HG03442 (cell line): ENCODE measurements around the gene ZNF429.
"Not testable (repeated sequence)": the region's sequence is repeated elsewhere in the genome, so short reads cannot be mapped to it uniquely, and the experiment has no call there.

Experiments used
- ATAC-seq: cut with Tn5 transposase; IDR thresholded peaks from one replicate; pipeline ENCODE4 v1.9.1; 2021; ENCODE audit warnings: mild to moderate bottlenecking, moderate library complexity; ENCODE audit not compliant: unreplicated experiment

ZNF429 gene

DNA sequence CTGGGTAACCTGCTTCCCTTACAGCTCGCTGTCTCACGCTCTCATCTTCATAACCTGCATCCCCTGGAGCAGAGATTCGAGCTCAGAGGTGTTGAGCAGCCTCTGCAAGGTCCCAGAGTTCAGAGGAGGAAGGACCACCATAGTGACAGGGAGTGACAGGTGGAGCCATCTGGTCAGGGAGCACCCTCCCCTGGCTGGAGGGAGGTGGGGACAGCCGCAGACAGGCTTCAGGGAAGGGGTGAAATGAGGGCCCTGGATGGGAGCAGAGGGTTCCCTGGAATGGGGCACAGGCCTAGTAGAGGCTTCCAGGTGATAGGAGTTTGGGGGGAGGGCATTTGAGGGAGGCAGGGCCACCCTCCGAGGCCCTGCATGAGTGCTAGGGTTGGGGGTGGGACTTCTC, 82.1 kb downstream of the ZNF429 start:
- ATAC-seq = no peak

DNA sequence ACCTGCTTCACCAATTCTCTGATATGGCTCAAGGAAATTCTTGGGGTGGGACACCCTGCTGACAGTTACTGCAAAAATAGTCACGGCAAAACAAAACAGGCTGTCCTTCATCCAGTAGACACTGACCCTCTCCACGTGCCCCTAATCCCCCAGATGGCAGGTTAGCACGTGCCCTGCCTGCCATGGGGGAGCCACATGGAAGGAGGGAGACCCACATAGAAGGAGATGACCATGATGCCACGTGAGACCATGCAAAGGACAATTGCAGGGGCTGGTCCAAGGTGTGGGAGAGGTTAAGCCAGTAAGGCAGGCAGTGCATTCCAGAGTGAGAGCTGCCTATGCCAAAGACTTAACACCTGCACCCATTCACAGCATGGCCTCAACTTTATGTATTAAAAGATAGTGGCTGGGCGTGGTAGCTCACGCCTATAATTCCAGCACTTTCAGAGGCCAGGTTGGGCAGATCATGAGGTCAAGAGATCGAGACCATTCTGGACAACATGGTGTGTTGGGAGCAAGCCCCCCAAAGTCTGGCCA, 82.7 kb downstream of the ZNF429 start:
- ATAC-seq = no peak

DNA sequence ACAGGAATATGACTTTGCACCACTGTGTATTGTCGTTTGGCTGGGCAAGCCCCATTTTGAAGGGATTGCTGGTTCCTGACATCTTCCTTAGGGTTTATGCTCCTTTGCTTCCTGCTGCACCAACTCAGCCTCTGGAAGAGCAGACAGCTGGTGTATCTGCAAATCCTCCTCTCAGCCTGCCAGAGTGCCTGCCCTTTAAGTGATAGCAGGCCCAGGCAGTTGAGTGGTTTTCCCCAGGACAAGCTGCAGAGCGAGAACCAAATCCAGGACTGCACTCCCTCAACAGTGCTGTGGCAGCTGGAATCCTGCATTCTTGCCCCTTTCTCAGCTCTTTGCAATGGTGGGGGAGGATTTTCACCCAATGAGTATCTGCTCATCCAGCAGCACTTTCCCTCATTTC, 85.5 kb downstream of the ZNF429 start:
- ATAC-seq = no peak

DNA sequence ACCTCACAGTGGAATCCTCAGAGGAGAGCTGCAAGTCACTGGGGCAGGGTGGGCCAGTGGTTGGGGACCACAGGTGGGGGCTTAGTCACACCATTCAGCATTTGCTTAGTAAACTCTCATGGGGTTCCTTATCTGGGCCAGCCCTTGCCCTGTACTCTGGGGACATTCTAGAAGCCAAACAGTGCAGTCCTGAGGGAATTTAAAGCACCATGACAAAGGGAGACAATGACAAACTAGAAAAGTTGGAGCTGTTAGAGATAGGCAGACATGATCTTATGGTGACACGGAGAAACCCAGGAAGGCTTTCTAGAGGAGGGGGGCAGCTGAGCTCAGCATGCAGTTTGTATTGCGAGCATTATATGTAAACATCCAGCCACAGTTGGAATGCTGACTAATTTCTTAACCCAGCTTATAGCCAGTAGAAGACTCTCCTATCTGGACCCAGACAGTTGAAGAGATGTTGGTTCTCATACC, 87.6 kb downstream of the ZNF429 start:
- ATAC-seq = no peak

DNA sequence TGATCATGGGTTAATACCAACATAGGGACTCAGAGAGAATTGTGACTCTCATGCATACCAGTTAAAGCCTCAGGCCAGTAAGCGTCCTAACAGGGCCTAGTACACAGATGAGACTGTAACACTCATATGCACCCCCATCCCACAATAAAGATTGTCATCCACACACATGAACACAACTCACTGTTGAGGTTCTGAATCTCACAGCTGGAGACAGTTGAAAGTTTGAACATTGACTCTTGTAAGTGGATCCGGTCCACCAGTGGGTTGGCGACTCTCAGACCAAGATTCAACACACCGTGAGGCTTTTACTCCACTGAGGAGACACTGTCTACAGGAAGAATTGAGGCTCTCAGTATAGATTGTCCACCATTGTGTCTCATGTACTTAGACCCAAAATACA, 88.1 kb downstream of the ZNF429 start:
- ATAC-seq = no peak

DNA sequence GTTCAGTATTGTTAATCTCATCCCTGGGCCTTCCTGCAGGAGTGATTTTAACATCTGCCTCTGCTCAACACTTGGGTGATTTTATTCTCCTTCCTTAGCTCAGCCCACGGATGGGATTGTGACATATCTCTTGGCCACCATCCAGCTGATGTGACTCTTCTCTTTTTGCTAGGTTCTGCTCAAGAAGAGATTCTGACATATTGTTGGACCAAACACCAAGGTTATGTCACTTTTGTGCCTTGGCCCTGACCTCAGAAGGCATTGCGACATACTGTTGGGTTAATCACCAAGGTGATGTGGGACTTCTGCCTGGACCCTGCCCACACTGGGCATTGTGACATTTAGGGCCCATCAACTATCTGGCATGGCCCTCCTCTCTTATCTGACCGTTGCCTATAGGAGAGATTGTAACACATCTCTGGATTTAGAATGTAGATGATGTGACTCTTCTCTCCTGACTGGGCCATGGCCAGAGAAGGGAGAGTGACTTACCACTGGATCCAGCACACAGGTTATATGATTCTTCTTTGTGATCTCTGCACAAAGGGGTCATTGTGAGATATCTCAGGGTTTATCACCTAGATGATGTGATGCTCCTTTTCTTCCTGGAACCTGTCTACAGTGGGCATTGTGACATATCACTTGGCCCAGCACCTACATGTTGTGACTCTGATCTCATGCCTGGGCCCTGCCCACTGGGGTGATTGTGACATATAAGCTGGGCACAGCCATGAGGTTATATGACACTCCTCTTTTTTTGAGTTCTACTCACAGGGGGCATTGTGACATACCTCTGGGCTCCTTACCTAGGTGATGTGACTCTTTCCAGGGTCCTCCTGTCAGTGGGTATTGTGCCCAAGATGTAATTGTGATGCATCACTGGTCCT, 88.8 kb downstream of the ZNF429 start:
- no peak for ATAC-seq

DNA sequence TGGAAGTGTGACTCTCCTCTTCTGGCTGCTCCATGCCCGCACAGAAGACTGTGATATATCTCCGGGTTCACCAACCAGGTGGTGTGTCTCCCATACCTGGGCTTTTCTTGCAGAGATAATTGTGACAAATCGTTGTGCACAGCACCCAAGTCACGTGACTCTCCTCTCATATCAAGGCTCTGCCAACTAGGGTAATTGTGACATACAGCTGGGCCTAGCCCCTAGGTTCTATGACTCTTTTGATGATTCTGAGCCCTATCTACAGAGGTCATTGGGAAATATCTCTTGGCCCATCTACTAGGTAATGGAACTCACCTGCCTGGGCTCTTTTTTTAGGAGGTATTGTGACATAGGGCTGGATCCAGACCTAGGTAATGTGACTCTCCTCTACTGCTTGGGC, 89.8 kb downstream of the ZNF429 start:
- no peak for ATAC-seq

DNA sequence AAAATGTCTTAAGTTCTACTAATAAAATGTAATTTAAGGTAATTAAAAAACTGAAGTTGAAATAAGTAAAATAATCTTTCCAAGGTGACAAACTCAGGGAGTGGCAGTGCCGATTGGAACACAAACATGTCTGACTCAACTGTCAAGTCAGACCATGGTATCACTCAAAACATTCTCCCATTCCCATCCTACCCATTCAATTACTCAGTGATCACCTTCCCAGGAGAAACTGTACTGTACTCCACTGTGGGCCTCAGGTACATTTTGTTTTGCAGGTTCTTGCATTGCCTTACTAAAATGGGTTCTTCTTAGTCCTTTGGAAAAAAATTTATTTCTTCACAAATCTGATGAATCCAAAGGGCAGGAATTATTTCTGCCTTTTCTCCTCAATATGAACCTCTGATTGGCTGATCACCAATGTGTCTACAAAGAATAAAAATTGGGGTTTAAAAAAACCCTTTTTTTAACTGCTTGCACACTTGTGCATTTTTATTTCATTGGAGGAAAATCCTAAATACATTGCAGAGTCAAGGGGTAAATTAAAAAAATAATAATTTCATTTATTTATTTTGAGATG, 96.8 kb downstream of the ZNF429 start:
- ATAC-seq = no peak

DNA sequence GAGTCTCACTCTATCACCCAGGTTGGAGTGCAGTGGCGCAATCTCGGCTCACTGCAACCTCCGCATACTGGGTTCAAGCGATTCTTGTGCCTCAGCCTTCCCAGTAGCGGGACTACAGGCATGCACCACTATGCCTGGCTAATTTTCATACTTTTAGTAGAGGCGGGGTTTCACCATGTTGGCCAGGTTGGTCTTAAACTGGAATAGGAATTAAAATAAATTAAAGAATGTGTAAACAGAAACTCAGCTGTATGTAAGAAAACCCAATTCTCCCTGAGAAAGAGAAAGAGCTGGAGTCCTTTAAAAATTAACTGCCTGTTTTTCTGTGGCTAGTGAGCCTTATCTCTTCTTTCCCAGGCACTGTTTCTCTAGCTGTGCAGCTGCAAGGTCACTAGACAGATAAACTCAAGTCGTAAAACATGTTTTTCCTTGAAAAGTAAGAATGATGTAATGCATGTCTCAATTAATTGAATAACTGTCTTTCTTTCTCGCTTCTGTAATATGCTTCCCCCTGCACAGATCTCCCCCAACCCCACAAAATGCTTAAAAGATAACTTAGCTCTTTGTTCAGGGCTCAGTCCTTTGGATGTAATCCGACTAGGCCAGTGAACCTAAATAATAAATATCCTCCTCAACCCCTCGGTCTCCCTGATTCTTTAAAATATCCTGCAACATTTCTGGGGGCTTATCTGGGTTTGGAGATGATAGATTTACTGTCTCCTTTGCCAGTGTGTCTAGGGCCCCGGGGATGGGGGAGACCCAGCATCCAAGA, 97.4 kb downstream of the ZNF429 start:
- not testable (repeated sequence) for ATAC-seq

DNA sequence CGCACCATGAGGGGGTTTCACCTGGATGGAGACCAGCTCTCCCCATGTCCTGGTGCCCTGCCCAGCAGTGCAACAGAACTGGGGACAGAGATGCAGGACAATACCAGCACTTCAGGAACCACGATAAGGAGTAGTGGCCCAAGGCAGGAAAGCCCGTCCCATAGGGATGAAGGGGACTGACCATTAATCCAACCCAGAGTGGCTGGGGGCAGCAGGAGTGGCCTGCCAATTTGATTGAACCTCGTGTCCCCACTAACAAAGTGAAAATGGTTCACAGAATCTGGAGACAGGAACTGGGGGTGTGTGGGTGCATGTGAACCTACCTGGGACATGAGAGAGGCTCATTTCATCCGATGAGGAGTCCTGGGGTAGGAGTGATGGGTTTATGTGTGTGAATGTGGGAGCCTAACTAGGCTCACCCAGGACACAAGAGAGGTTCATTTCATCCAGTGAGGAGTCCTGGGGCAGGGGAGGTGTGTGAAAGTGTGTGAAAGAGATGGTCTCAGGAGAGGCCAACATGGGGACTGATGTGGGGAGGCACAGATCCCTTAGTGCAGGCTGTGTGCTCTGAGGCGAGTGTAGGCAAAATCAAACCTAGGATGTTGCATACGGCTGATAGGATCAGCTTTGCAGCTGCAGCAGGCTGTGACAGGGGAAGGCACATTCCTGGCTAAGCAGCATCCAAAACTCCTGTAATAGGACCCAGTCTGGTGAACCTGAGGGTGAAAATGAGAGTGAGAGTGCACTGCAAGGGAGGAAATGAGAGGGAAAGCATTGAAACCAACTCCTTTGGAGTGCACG, 98.2 kb downstream of the ZNF429 start:
- ATAC-seq = no peak

DNA sequence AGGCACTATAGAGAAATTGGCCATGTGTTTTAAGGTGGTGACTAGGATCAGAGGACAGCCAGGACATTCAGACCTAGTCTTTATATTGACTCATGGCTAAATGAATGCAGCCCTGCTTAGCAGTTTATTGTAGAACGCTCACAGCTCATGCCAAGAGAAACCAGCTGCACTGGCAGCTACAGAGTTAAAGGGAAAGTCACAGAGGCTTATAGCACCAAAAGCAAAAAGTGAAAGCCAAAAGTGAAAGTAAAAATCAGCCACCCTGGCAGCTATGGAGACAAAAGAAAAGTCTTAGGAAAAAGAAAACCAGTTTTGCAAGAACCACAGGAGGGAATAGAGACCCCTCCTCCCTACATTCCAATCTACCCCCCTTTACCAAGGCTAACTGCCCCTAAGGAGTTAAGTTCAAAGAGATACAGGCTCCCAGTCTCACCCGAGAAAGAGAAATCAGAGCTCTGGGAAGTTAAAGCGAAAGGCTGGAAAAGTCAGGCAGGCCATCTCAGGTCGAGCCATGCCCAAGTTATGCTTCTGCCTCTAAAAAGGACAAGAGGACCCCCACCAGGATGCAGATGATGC, 99.0 kb downstream of the ZNF429 start:
- ATAC-seq = no peak
